22Rv1 (cell line): ENCODE measurements around the gene ITGA4.

ENCODE experiments used
- H3K27ac ChIP-seq: fragments of 450-650 bp; 2 replicates; pipeline ENCODE4 v1.5.1; 2017
- CTCF ChIP-seq: fragments of 450-650 bp; IDR thresholded peaks from 2 replicates; pipeline ENCODE4 v1.5.1; 2017; ENCODE audit warnings: mild to moderate bottlenecking
- ZFX ChIP-seq: fragments of 450-650 bp; IDR thresholded peaks from 2 replicates; pipeline ENCODE4 v1.6.1; 2017; ENCODE audit warnings: antibody characterized with exemption, borderline replicate concordance

The ITGA4 gene

GRCh38 chr2:181474222-181474881 lies 17.2 kb downstream of the ITGA4 start:
- TF ChIP-seq CTCF (no peak), ZFX (no peak)
- no peak overlapping the region for H3K27ac ChIP-seq

GRCh38 chr2:181483211-181483610 lies 26.0 kb downstream of the ITGA4 start:
- no peak overlapping the region for H3K27ac ChIP-seq
- TF ChIP-seq ZFX (no peak), CTCF (no peak)

- no peak overlapping the region for H3K27ac ChIP-seq
- no peak for TF ChIP-seq ZFX
- no peak for TF ChIP-seq CTCF
Observed at GRCh38 chr2:181483876-181484275, 26.7 kb downstream of the ITGA4 start.

GRCh38 chr2:181484851-181485637 lies 27.9 kb downstream of the ITGA4 start:
- TF ChIP-seq CTCF (no peak), ZFX (no peak)
- no peak overlapping the region for H3K27ac ChIP-seq

- TF ChIP-seq CTCF (no peak), ZFX (no peak)
- H3K27ac ChIP-seq, result no peak overlapping the region
Observed at GRCh38 chr2:181485638-181485946, 28.4 kb downstream of the ITGA4 start.

- H3K27ac ChIP-seq, result no peak overlapping the region
- TF ChIP-seq ZFX, result no peak
- no peak for TF ChIP-seq CTCF
Observed at GRCh38 chr2:181499231-181499630, 42.0 kb downstream of the ITGA4 start.

- no peak for TF ChIP-seq CTCF
- TF ChIP-seq ZFX, result no peak
- no peak overlapping the region for H3K27ac ChIP-seq
Observed at GRCh38 chr2:181500201-181500600, 43.0 kb downstream of the ITGA4 start.
